Suprapubic skin (tissue), 4 donors: ENCODE results near the gene SMYD3.

ENCODE experiments used
- EP300 ChIP-seq: sonication (generic); formaldehyde crosslinking; IDR thresholded peaks from one replicate; pipeline ENCODE4 v1.6.1; 2017; ENCODE audit warnings: antibody characterized with exemption
- POLR2A ChIP-seq, 2 donors: fragments of 450-650 bp; IDR thresholded peaks; one replicate each; pipeline ENCODE4 v1.6.1; 2017; ENCODE audit warnings: antibody characterized with exemption in 2 of 2, mild to moderate bottlenecking in 2 of 2, moderate library complexity in 2 of 2
- POLR2AphosphoS5 ChIP-seq, 3 donors: sonication (generic); formaldehyde crosslinking; IDR thresholded peaks; one replicate each; pipeline ENCODE4 v1.6.1; 2017; ENCODE audit warnings: antibody characterized with exemption in 3 of 3
- TF ChIP-seq, protein P1 (sequence below), 2 donors: fragments of 200-600 bp in 1 of 2; fragments of 450-650 bp in 1 of 2; sonication (generic) in 1 of 2; IDR thresholded peaks; one replicate each; pipeline ENCODE4 v1.5.1; 2016 to 2019; ENCODE audit warnings: antibody characterized with exemption in 2 of 2, mild to moderate bottlenecking in 1 of 2, moderate library complexity in 1 of 2

DNA sequence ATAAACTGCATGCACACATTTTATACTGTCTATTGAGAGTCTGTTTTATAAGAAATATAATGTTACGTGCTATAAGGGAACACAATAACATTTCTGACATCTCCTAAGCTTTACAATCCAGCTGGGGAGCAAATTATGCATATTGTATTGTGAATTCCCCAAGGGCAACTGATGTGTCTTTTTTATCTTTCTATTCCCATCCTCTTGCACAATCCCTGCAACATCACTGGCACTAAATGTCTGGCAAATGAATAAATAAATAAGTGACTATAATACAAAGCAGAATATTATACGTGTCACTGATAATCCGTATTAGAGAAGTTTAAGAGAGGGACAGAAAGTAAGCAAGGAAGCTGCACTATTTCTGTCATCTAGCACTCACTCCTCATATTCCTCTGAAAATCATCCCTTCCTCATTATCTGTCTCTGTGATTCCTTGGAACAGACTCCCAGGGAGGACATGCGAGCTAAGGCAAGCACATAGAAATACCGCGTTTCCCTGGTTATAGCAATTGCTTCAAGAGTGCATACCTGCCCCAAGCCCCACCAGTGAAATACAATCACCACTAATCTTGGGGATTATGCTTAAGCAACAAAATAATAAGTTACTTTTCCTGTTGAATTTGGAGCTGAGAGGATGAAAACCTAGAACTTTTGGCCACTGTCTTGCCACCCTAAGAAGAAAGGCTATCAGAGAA, 205.4 kb downstream of the SMYD3 start:
- no peak for TF ChIP-seq POLR2AphosphoS5 (IDR thresholded peaks at IDR 0.05)
- no peak for TF ChIP-seq POLR2A (IDR thresholded peaks at IDR 0.05)
- TF ChIP-seq, protein P1, sequence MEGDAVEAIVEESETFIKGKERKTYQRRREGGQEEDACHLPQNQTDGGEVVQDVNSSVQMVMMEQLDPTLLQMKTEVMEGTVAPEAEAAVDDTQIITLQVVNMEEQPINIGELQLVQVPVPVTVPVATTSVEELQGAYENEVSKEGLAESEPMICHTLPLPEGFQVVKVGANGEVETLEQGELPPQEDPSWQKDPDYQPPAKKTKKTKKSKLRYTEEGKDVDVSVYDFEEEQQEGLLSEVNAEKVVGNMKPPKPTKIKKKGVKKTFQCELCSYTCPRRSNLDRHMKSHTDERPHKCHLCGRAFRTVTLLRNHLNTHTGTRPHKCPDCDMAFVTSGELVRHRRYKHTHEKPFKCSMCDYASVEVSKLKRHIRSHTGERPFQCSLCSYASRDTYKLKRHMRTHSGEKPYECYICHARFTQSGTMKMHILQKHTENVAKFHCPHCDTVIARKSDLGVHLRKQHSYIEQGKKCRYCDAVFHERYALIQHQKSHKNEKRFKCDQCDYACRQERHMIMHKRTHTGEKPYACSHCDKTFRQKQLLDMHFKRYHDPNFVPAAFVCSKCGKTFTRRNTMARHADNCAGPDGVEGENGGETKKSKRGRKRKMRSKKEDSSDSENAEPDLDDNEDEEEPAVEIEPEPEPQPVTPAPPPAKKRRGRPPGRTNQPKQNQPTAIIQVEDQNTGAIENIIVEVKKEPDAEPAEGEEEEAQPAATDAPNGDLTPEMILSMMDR (IDR thresholded peaks at IDR 0.05): no peak
- TF ChIP-seq EP300: no peak
